SK-N-SH (cell line): Measurements from ENCODE around the gene PLVAP.

Experiments used
- CHD2 ChIP-seq: fragments of 150-350 bp; IDR thresholded peaks from 2 replicates; pipeline ENCODE4 v1.6.1; 2018; ENCODE audit warnings: low read length; ENCODE audit not compliant: partially characterized antibody
- CTCF ChIP-seq: fragments of 200-600 bp; sonication (generic); IDR thresholded peaks from 2 replicates; pipeline ENCODE4 v1.6.1; 2017; ENCODE audit warnings: antibody characterized with exemption, mild to moderate bottlenecking, moderate library complexity
- ELF1 ChIP-seq: IDR thresholded peaks from 2 replicates; pipeline ENCODE4 v1.4.0; 2012
- EP300 ChIP-seq, 2 experiments: IDR thresholded peaks; 2 replicates each; pipeline versions ENCODE4 v1.4.0 to v1.6.1; 2012; ENCODE audit warnings: borderline replicate concordance in 1 of 2, low read depth in 1 of 2, low read length in 1 of 2
- POLR2AphosphoS5 ChIP-seq: IDR thresholded peaks from 2 replicates; pipeline ENCODE4 v1.6.1; 2012; ENCODE audit warnings: low read depth, low read length
- REST ChIP-seq: IDR thresholded peaks from 2 replicates; pipeline ENCODE4 v1.6.1; 2012; ENCODE audit warnings: mild to moderate bottlenecking, low read depth, low read length, moderate library complexity
- SIN3A ChIP-seq: IDR thresholded peaks from 2 replicates; pipeline ENCODE4 v1.6.1; 2012; ENCODE audit warnings: low read depth, mild to moderate bottlenecking, low read length, moderate library complexity, borderline replicate concordance
- SMC3 ChIP-seq: IDR thresholded peaks from 2 replicates; pipeline ENCODE4 v1.6.1; 2012; ENCODE audit warnings: low read depth, low read length, improper control_type of control experiment
- TAF1 ChIP-seq: IDR thresholded peaks from 2 replicates; pipeline ENCODE4 v1.6.1; 2012; ENCODE audit warnings: low read depth, mild to moderate bottlenecking, low read length, moderate library complexity, borderline replicate concordance
- USF2 ChIP-seq: fragments of 150-350 bp; IDR thresholded peaks from 2 replicates; pipeline ENCODE4 v1.6.1; 2017; ENCODE audit warnings: antibody characterized with exemption, low read length, low read depth, borderline replicate concordance
- YY1 ChIP-seq: IDR thresholded peaks from 2 replicates; pipeline ENCODE4 v1.4.0; 2012; ENCODE audit warnings: low read depth, mild to moderate bottlenecking
- ZBTB33 ChIP-seq: IDR thresholded peaks from 2 replicates; pipeline ENCODE4 v1.4.0; 2012; ENCODE audit warnings: low read depth, borderline replicate concordance

- TF ChIP-seq CTCF (no peak), USF2 (no peak), TAF1 (no peak), EP300 (IDR thresholded peaks at IDR 0.05; ENCODE audit: borderline replicate concordance in 1 of 2, low read depth in 1 of 2, low read length in 1 of 2) (no peak), ZBTB33 (no peak), SMC3 (no peak), CHD2 (no peak), YY1 (no peak), ELF1 (no peak), POLR2AphosphoS5 (no peak), SIN3A (no peak), REST (no peak)
Observed at GRCh38 chr19:17404015-17404414, 26.9 kb upstream of the PLVAP start.
